NB4 (cell line): ENCODE results near the gene GTF2F2.

Experiments
- DNase-seq: peaks from one replicate; pipeline ENCODE4 v3.0.0; 2010; ENCODE audit warnings: low read depth
- H3K4me3 ChIP-seq: one replicate; pipeline ENCODE4 v1.5.1; 2011; ENCODE audit warnings: mild to moderate bottlenecking, low read depth, low read length, moderate library complexity
- CTCF ChIP-seq: IDR thresholded peaks from one replicate; pipeline ENCODE4 v1.5.1; 2012; ENCODE audit warnings: low read depth, low read length
- MAX ChIP-seq: IDR thresholded peaks from 2 replicates; pipeline ENCODE4 v1.6.1; 2011; ENCODE audit warnings: low read depth, low read length
- MYC ChIP-seq: IDR thresholded peaks from 2 replicates; pipeline ENCODE4 v1.6.1; 2011; ENCODE audit warnings: low read depth, low read length
- POLR2A ChIP-seq: IDR thresholded peaks from 2 replicates; pipeline ENCODE4 v1.6.1; 2011; ENCODE audit warnings: mild to moderate bottlenecking; ENCODE audit not compliant: insufficient read length; ENCODE audit errors: extremely low read depth

GTF2F2 gene

DNA sequence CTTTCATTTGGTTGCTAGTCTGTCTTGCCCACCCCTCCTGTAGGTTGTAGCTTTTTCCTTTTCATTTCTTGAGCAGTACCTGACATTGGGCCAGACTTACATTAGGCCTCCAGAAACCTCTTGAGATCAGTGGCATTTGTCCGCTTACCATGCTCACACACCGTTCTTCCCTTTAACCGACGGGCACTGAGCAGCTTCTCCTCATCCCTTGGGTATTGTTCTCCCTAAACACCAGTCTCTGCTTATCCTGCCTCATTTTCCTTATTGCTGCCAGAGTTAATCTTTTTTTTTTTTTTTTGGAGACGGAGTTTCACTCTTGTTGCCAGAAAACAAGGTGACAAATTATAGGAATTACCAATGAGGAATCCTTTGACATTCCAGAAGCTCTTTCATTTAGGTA, 107.7 kb downstream of the GTF2F2 start:
- TF ChIP-seq POLR2A (no peak), MAX (no peak), MYC (no peak), CTCF (no peak)

DNA sequence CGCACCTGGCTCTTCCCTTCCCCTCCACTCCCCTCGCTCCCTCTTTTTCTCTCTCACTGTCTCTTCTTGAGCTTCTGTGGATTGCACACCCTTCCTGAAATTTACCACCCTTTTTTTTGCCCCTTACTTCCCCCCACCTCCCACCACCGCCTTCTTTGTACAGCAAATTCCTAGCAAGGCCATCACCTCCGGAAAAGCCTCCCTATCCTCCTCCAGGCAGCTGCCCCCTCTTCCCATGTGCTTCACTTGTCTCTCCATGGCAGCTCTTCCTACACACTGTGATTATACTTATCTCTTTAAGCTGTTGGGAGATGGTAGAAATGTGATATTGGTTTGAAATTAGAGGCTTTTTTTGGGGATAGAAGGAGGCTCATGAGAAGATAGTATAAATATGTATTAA, 108.9 kb downstream of the GTF2F2 start:
- TF ChIP-seq CTCF (no peak), MYC (no peak), MAX (no peak), POLR2A (no peak)
- H3K4me3 ChIP-seq: no peak overlapping the region
- no peak for DNase-seq

More for the DNA sequence above, 107.7 kb downstream of the GTF2F2 start:
- DNase-seq: no peak
- H3K4me3 ChIP-seq: no peak overlapping the region

GRCh38 chr13:45231305-45231704, 111.0 kb downstream of the GTF2F2 start:
- DNase-seq: no peak
- TF ChIP-seq MYC: no peak
- TF ChIP-seq CTCF: no peak
- TF ChIP-seq POLR2A: no peak
- TF ChIP-seq MAX: no peak

DNA sequence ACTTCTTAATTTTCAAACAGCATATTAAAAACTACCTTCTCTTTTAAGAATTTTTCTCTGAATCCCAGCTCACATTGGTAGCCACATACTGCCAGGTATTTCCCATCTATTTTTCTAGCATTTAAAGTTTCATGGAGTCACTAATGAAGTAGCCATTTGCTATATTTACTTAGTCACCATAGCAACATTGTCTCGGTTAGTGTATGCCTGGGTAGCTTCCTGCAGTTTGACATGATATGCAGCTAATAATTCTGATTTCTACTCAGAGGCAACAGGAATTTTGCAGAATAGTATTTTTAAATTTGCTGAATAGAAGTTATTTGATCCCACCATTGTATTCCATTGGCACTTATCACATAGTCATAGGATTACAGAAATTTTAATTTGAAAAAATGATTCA, 111.4 kb downstream of the GTF2F2 start:
- DNase-seq: no peak

More at GRCh38 chr13:45231305-45231704, 111.0 kb downstream of the GTF2F2 start:
- no peak overlapping the region for H3K4me3 ChIP-seq

GRCh38 chr13:45232591-45232990, 112.3 kb downstream of the GTF2F2 start:
- no peak for DNase-seq
- TF ChIP-seq CTCF (no peak), MAX (no peak), MYC (no peak), POLR2A (no peak)
- no peak overlapping the region for H3K4me3 ChIP-seq

More for the DNA sequence above, 111.4 kb downstream of the GTF2F2 start:
- H3K4me3 ChIP-seq: no peak overlapping the region
- no peak for TF ChIP-seq MAX
- no peak for TF ChIP-seq MYC
- no peak for TF ChIP-seq POLR2A
- no peak for TF ChIP-seq CTCF
